Left ventricle myocardium inferior (tissue), 1 donor: ENCODE results near the gene SLC37A1. TPM values are rescaled to one million over a fixed set of nuclear protein-coding genes. Genes with fewer than 3 reads are reported as not detected.

Experiments used
- DNase-seq: peaks from one replicate; pipeline ENCODE4 v3.0.0-alpha.2; 2020
- H3K27ac ChIP-seq: fragments of 200-600 bp; replicated peaks from 2 replicates; pipeline ENCODE4 v1.8.0; 2021
- H3K27me3 ChIP-seq: fragments of 200-600 bp; 2 replicates; pipeline ENCODE4 v1.8.0; 2021; ENCODE audit warnings: low read depth
- H3K36me3 ChIP-seq: fragments of 200-600 bp; 2 replicates; pipeline ENCODE4 v1.8.0; 2021
- H3K4me1 ChIP-seq: fragments of 200-600 bp; 2 replicates; pipeline ENCODE4 v1.8.0; 2021
- H3K4me3 ChIP-seq: fragments of 200-600 bp; 2 replicates; pipeline ENCODE4 v1.8.0; 2021; ENCODE audit warnings: mild to moderate bottlenecking, moderate library complexity
- H3K9me3 ChIP-seq: fragments of 200-600 bp; replicated peaks from 2 replicates; pipeline ENCODE4 v1.8.0; 2021
- intact Hi-C: fragments of 100-400 bp; cut with micrococcal nuclease; formaldehyde crosslinking; loops from one replicate; pipeline ENCODE4 v1.11.0; 2022
- total RNA-seq: library from RNA; stranded (reverse); fragmentation: NEBNext Ultra II Directional; extraction: Animal tissue kit (Norgen Biotek cat#: 25700); gene quantifications from one replicate; pipeline ENCODE4 v1.2.1, GENCODE V29; 2021
- TF ChIP-seq, protein P1 (sequence below): fragments of 200-600 bp; IDR thresholded peaks from 2 replicates; pipeline ENCODE4 v1.8.0; 2021; ENCODE audit warnings: antibody characterized with exemption, mild to moderate bottlenecking, borderline replicate concordance
- donor health status: DM: no; HTN: yes; CAD: no; lungs with severe emphysema.

SLC37A1 gene
- total RNA-seq, 1 donor from 2014 or later: 3.8 TPM

DNA sequence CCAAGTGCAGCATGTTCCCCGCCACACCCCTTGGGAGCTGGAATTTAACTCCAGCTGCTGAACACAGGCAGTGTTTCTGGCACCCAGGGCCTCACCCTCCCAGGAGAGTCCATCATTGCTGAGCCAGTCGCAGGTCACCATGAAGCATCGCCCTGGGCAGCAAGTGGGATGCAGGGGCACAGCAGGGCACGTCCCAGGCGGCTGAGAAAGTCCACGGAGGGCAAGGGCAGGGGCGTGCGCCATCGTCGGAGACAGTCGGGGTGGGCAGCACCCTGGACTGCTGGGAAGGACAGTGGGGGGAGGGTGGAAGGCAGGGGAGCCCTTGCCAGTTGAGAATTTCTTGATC lies 70.6 kb downstream of the SLC37A1 start:
- Histone ChIP-seq H3K4me1 (no peaks in the 10 kb centered on the region), H3K36me3 (no peaks in the 10 kb centered on the region), H3K27ac (no peak overlapping the region), H3K4me3 (no peak overlapping the region), H3K9me3 (no peaks in the 10 kb centered on the region), H3K27me3 (no peaks in the 10 kb centered on the region)
- TF ChIP-seq, protein P1, sequence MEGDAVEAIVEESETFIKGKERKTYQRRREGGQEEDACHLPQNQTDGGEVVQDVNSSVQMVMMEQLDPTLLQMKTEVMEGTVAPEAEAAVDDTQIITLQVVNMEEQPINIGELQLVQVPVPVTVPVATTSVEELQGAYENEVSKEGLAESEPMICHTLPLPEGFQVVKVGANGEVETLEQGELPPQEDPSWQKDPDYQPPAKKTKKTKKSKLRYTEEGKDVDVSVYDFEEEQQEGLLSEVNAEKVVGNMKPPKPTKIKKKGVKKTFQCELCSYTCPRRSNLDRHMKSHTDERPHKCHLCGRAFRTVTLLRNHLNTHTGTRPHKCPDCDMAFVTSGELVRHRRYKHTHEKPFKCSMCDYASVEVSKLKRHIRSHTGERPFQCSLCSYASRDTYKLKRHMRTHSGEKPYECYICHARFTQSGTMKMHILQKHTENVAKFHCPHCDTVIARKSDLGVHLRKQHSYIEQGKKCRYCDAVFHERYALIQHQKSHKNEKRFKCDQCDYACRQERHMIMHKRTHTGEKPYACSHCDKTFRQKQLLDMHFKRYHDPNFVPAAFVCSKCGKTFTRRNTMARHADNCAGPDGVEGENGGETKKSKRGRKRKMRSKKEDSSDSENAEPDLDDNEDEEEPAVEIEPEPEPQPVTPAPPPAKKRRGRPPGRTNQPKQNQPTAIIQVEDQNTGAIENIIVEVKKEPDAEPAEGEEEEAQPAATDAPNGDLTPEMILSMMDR: no peak
- no peak for DNase-seq
- intact Hi-C loops: no loop called here

DNA sequence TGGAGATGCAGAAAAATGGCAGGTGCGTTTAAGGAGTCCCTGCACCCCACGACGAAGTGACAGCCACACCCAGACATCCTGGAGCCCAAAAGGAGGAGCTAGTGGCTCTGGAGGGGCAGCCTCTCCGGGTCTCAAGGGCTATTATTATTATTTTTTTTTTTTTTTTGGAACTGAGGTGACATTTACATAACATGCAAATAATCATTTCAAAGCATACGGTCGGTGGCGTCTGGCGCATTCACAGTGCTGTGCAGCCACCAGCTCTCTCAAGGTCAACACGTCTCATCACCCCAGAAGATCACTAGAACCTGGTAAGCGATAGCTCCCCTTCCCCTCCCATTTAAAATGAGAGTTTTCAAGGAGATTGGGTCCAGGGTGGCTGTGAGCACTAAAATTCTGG lies 72.2 kb downstream of the SLC37A1 start:
- no peak for DNase-seq
- intact Hi-C loops: no loop called here
- no peaks in the 10 kb centered on the region for H3K36me3 ChIP-seq
- peaks cover 3% of the 10 kb centered on the region for H3K27me3 ChIP-seq
- TF ChIP-seq, protein P1: no peak
- H3K4me3 ChIP-seq: no peak overlapping the region
- H3K4me1 ChIP-seq: no peaks in the 10 kb centered on the region
- H3K27ac ChIP-seq: no peak overlapping the region
- no peaks in the 10 kb centered on the region for H3K9me3 ChIP-seq

DNA sequence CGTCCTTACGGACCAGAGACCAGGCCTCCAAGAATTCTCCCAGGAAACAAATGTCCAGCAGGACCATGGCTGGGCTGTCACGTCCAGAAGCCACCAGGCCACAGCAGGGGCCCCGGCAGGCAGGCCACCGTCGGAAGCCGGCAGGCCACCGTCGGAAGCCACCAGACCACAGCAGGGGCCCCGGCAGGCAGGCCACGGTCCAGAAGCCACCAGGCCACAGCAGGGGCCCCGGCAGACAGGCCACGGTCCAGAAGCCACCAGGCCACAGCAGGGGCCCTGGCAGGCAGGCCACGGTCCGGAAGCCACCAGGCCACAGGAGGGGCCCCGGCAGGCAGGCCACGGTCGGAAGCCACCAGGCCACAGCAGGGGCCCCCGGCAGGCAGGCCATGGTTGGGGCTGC lies 72.8 kb downstream of the SLC37A1 start:
- Histone ChIP-seq H3K4me3 (no peak overlapping the region), H3K36me3 (no peaks in the 10 kb centered on the region), H3K27ac (no peak overlapping the region), H3K4me1 (no peaks in the 10 kb centered on the region), H3K9me3 (no peaks in the 10 kb centered on the region), H3K27me3 (peaks cover 7% of the 10 kb centered on the region)
- TF ChIP-seq, protein P1: no peak
- no peak for DNase-seq
- intact Hi-C loops: no loop called here

DNA sequence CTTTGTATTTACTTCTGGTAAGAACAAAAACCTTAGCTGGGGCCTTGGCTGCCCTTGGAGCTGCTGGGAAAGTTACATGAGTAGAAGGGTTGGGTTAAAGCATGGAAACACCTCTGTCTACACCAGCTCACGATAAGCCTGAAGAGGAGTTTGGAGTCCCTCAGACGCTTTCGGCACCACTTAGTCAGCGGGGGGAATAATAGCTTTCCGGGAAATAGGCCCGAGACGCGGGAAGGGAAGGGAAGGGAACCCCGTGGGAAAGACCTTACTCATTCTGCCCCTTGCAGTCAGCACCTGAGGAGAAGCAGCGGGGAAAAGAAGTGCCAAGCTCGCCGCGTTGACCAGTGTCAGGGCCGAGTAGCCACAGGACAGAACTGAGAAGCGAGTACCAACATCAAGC lies 73.4 kb downstream of the SLC37A1 start:
- peaks cover 7% of the 10 kb centered on the region for H3K27me3 ChIP-seq
- H3K4me1 ChIP-seq: no peaks in the 10 kb centered on the region
- H3K9me3 ChIP-seq: no peaks in the 10 kb centered on the region
- intact Hi-C loops: no loop called here
- DNase-seq: no peak
- H3K4me3 ChIP-seq: no peak overlapping the region
- TF ChIP-seq, protein P1: no peak
- no peak overlapping the region for H3K27ac ChIP-seq
- no peaks in the 10 kb centered on the region for H3K36me3 ChIP-seq

DNA sequence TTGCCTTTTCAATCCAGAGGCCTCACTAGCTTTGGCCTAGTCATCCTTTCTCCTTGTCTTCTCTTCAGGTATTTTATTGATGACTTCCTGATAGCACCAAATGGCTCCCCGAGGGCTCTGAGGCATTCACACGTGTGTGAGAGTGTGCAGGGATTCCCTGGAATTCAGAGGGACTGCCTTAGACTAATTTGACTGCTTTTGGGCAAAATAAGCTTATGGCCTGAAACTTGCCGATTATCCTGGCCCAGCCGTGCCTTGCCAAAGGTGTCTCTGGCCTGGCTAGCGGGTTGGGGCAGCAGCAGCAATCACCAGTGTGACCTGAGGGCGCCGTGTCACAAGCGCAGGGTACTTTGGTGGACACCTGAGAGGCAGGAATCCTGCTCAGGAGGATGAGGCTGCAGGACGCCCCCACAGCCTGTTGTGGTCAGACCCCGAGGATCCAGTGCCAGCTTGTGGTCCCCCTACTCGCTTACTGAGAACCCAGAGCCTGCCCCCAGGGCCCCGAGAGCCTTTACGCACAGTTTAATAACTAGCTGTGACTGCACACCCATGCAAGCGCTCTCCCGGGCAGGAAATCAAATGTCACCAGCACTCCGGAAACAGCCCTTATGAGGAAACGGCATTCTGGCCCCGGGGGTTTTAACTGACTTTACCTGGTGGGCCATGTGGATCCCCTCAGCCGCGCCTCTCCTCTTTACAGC lies 76.9 kb downstream of the SLC37A1 start:
- intact Hi-C loops: loop anchor here (10.0 kb wide), 1 partner anchor 224 kb away; no protein-coding TSS in a partner anchor
- Histone ChIP-seq H3K36me3 (no peaks in the 10 kb centered on the region), H3K4me3 (no peak overlapping the region), H3K27me3 (peaks cover 40% of the 10 kb centered on the region), H3K9me3 (no peaks in the 10 kb centered on the region), H3K27ac (no peak overlapping the region), H3K4me1 (peaks cover 8% of the 10 kb centered on the region)
- DNase-seq: no peak
- TF ChIP-seq, protein P1: no peak
